ENCODE measurements around the gene LGALS8.
"Not testable (repeated sequence)": the region's sequence is repeated elsewhere in the genome, so short reads cannot be mapped to it uniquely, and the experiment has no call there.

LGALS8 gene

GRCh38 chr1:236543065-236543669 lies 19.4 kb downstream of the LGALS8 start:
- DNase-seq = no peak

GRCh38 chr1:236545621-236546169 lies 21.9 kb downstream of the LGALS8 start:
- no peak for DNase-seq

- DNase-seq = no peak
Measured at GRCh38 chr1:236548452-236548851, 24.7 kb downstream of the LGALS8 start.

- DNase-seq = no peak
Measured at GRCh38 chr1:236550961-236551851, 27.4 kb downstream of the LGALS8 start.

- DNase-seq = no peak
Measured at GRCh38 chr1:236552096-236552495, 28.3 kb downstream of the LGALS8 start.

GRCh38 chr1:236552901-236553300 lies 29.1 kb downstream of the LGALS8 start:
- DNase-seq = no peak

- DNase-seq = no peak
Measured at GRCh38 chr1:236553370-236553769, 29.6 kb downstream of the LGALS8 start.

GRCh38 chr1:236556606-236557005 lies 32.8 kb downstream of the LGALS8 start:
- DNase-seq = no peak

GRCh38 chr1:236558081-236558480 lies 34.3 kb downstream of the LGALS8 start:
- no peak for DNase-seq

- DNase-seq = no peak
Measured at GRCh38 chr1:236558846-236559245, 35.1 kb downstream of the LGALS8 start.

- no peak for DNase-seq
Measured at GRCh38 chr1:236560213-236560771, 36.5 kb downstream of the LGALS8 start.

GRCh38 chr1:236561976-236562375 lies 38.2 kb downstream of the LGALS8 start:
- DNase-seq = no peak

GRCh38 chr1:236565530-236565929 lies 41.7 kb downstream of the LGALS8 start:
- no peak for DNase-seq

- DNase-seq = no peak
Measured at GRCh38 chr1:236568285-236568894, 44.6 kb downstream of the LGALS8 start.

- no peak for DNase-seq
Measured at GRCh38 chr1:236575523-236575922, 51.7 kb downstream of the LGALS8 start.

GRCh38 chr1:236576004-236576403 lies 52.2 kb downstream of the LGALS8 start:
- DNase-seq = no peak

- DNase-seq = not testable (repeated sequence)
Measured at GRCh38 chr1:236577041-236577440, 53.3 kb downstream of the LGALS8 start.

- no peak for DNase-seq
Measured at GRCh38 chr1:236578661-236579060, 54.9 kb downstream of the LGALS8 start.

GRCh38 chr1:236580404-236580803 lies 56.6 kb downstream of the LGALS8 start:
- DNase-seq = not testable (repeated sequence)

- DNase-seq = no peak
Measured at GRCh38 chr1:236581528-236581927, 57.7 kb downstream of the LGALS8 start.

- no peak for DNase-seq
Measured at GRCh38 chr1:236589531-236589930, 65.7 kb downstream of the LGALS8 start.

GRCh38 chr1:236590553-236591150 lies 66.9 kb downstream of the LGALS8 start:
- DNase-seq = no peak

GRCh38 chr1:236602171-236602570 lies 78.4 kb downstream of the LGALS8 start:
- DNase-seq = no peak
